Measurements from ENCODE around the gene NTSR1.

The NTSR1 gene

DNA sequence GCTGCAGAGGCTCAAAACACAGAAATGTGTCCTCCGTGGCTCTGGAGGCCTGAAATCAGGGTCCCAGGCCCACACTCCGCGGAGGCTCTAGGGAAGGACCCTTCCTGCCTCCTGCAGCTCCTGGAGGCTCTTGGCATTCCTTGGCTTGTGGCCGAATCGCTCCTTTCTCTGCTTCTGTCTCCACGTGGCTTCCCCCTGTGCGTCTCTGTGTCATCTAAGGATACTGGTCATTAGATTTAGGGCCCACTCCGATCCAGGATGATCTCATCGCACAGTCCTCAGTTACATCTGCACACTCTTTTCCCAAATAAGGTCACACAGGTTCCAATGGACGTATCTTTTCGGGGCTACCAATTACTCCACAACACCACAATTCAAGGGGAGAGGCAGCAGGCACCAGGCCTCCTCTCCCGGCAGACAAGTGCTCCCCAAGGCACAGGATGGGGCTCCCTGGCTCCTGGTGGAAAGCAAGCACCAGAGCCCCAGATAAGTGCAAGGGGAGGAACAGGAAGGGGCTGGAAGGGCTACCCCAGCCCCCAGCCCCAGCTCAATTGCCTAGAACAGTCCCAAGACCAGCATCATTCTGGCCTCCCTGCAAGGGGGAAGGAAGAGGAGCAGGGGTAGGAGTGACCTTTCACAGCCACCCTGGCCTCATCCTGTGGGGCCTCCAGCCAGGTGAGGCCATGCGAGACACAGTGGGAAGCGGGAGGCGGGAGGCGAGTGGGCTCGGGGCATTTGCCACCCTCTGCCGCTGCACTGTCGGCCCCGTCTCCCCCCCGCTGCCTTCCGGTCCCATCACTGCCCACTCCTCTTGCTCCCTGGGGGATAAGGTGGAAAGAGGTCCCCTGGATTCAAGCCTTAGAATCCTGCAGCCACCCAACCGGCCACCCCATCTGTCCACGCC is 16.3 kb downstream of the NTSR1 start:
- no peak for DNase-seq (ENCODE audit: low read depth in 1 of 2, low spot score in 1 of 2)

DNA sequence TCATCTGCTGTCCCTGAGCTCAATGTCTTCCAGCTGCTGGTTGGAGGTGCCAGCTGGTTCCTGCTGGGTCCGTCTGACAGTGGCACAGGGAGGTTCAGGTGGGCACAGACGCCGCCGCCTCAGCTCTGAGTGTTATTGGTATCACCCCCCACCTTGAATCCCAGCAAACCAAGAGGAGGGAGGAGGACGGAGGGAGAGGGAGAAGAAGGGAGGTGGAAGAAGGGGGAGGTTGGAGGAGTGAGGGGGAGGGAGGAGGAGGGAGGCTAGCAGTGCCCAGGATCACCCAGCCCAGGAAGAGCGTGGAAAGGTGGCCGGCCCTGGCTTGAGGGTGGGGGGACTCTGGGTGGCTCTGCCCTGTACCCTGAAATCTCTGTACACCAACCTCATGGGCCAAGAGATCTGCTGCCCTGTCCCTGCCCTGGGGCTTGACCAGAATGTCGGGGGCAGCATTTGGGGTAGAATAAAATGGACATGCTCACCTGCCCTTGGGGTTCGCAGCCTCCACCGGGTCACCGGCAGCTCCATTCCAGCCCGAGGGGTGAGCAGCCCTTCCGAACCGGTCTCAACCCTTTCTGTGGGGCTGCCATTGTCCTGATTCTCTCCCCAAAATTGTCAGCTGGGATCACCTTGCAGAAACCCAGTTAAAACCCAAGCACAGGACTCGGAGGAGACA is 17.1 kb downstream of the NTSR1 start:
- DNase-seq (ENCODE audit: low read depth in 1 of 2, low spot score in 1 of 2), result no peak

DNA sequence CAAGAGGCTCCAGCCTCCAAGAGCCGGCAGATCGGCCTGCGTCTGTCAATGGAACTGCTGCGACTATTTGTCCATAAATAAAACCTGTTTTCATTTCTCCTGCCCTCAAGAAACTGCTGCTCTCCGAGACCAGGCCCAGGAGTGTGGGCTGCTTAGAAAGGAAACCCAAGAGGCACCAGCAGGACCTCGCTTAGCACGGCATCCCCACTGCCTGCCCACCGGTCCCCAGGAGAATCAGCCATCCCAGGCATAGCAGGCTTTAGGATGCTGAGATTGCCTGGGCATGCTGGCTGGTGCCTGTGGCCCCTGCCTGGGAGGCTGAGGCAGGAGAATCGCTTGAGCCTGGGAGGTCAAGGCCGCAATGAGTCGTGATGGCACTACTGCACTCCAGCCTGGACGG is 17.6 kb downstream of the NTSR1 start:
- no peak for DNase-seq (ENCODE audit: low read depth in 1 of 2, low spot score in 1 of 2)

DNA sequence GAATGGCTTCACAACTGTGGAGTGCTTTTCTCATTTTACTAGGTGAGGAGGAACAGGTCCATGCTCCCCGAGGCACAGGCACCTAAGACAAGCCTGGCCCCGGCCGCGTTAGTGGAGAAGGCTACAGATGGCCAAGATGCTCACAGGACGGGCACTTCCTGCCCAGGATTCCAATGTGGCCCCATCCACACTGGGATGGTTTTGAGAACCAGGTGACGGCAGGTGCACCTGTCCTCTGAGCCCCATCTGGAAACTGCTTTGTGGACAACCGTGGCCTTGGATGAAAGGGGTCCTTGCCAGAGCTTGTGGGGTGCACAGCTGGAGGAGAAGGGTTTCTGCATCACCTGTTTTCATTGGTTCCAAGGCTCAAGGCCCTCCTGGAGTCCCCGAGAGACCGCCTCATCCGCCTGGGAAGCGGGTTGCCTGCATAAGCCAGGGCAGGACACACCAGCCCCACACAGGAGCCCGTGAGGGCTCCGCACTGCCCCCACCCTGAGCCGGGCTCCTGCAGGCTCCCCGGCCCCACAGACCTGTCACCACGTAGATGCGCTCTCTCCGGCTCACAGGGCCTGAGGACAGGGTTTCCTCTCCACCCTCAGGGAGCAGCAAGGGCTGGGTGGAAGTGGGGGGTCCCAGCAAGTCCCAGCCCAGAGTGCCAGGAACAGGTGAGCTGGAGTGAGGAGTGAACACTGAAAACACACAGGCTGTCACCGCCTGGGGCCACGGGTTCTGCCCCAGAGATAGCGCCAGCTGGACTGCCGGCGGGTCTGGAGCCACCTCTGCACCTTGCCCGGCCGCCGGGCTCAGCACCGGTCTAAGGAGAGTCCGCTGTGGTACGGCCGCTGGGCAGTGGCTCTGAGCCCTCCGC is 18.3 kb downstream of the NTSR1 start:
- no peak for DNase-seq (ENCODE audit: low read depth in 1 of 2, low spot score in 1 of 2)

DNA sequence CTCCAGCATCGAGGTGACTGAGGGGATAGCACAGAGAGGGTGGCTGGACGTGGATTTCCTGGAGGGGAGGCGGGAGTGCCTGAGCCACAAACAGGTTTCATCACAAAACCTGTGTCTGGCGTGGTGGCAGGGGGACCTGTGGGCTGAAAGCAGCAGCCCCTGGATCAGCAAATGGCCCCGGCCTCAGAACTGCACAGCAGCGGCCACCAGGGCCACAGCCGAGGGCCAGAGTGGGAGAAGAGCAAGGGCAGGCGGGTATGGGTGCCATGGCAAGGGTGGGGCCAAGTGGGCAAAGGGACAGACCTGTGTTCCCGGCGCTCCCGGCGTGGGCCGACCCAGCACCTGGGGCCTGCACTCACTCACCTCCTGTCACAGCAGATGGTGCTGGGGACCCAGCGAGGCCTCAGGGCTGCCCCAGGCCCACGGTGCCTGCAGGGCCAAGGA is 19.0 kb downstream of the NTSR1 start:
- no peak for DNase-seq (ENCODE audit: low read depth in 1 of 2, low spot score in 1 of 2)

DNA sequence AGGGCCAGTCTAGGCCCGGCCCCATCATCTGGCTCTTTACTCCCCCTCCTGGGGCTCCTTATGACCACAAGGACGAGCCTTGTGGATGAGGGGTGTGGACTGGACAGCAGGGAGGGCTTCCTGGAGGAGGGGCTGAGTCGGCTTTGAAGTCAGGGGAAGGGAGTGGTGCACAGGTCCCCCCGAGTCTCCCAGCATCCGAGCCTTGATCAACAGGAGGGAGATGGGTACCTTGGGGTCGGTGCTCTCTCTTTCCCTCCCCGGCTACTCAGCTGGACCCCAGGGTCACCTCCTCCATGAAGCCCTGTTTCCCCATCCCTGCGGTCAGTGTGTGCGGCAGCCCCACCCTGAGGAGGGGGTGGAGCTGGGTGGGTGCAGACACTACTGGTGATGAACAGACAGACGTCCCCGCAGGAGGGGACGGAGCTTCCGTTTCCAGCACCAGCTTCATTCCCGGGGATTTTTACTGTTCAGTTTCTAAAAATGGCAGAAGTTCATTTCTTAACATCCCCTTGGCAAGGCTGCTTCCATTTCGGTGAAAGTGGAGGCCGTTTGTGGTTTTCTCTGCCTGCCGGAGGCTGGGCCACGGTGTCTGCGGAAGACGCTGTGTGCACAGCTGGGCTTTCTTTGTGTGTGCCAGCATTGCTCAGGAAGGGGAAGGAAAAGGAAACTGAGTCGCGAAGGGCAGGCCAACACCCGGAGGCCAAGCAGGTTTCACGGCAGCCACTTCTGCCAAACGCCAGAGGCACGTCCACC is 19.6 kb downstream of the NTSR1 start:
- no peak for DNase-seq (ENCODE audit: low read depth in 1 of 2, low spot score in 1 of 2)

DNA sequence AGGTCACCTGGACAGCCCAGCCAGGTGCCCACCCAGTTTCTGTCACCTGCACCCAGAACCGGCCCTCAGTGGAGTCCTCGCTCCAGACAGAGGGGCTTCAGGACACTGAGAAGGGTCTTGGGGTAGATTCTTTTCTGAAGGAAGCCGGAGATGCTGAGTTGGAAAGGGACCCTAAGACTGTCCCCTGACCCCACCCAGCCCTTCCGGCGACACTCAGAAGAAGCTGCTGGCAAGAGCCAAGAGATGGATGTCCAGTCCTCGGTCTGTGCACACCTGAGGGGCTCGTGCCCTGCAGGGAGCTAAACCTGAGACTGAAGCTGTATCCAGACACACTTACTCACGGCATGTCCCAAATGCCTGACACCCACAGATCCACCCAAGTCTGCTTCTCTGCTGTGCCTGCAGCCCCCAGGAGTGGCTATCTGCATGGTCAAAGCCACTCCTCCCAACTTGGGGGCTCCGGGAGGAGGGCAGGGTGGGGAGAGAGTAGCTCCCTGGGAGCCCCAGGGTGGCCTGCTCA is 20.2 kb downstream of the NTSR1 start:
- DNase-seq (ENCODE audit: low read depth in 1 of 2, low spot score in 1 of 2), result no peak

DNA sequence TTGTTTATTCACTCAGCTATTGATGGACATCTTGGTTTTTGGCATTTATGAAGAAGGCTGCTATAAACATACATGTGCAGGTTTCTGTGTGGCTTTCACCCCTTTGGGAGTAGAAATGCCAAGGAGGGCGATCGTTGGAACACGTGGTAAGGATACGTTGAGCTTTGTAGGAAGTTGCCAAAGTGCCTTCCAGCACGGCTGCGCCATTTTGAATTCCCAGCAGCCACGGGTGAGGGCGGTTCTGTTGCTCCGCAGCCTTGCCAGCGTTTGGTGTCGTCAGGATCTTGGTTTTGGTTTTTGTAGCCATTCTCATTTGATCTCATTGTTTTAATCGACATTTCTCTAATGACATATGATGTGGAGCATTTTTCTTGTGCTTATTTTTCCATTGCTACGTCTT is 21.8 kb downstream of the NTSR1 start:
- no peak for DNase-seq (ENCODE audit: low read depth in 1 of 2, low spot score in 1 of 2)

DNA sequence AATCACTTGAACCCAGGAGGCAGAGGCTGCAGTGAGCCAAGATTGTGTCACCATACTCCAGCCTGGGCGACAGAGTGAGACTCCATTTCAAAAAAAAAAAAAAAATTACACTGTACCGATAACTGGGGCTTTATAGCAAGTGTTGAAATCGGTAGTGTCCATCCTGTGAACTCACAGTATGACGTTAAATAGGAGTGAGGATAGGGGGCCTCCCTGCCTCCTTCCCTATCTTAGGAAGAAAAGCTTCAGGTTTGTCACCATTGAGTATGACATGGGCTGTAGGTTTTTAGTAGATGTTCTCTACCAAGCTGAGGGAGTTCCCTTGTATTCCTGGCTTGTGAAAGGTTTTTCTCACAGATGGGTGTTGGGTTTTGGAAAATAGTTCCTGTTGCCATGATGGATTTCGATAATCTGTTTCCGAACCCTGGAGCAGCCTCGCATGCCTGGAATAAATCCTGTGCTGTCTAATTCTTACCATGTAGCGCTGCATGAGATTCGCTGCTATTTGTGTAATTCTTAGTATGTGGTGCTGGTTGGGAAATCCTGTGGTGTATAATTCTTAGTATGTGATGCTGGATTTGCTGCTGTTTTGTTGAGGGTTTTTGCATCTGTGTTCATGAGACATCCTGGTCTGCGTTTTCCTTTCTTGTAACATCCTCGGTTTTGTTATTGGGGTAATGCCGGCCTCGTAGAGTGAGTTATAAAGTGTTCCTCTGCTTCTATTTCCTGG is 23.6 kb downstream of the NTSR1 start:
- no peak for DNase-seq (ENCODE audit: low read depth in 1 of 2, low spot score in 1 of 2)

DNA sequence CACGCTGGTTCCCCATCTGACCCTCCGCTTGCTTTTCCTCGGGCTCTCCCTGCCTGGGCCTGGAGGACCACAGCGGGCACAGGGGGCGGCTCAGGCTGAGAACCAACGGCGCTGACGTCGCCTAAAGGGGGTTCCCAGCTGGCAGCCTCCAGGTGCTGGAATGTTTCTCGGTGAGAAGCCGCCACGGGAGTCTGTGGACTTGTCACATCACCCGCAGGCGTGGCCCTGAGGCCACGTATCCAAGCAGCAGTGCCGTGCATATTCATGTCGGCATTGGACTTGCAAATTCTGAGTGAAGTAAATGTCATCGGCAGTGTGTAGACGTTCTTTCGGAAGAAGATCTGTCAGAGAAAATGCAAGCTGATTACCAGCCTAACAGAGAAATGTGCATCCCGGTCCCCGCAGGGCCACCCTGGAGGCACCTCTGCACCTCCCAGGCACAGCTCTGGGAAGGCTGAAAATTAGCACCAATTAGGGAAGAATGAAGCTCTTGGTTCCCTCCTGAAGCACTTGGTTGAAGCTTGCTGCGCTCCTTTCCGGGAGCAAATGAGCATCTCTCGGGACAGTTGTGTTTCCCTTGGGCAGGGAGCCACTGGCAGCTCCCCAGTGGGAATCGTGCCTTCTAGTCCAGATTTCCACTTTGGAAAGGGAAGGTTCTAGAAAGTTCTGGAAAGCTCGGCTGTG is 24.3 kb downstream of the NTSR1 start:
- no peak for DNase-seq (ENCODE audit: low read depth in 1 of 2, low spot score in 1 of 2)

DNA sequence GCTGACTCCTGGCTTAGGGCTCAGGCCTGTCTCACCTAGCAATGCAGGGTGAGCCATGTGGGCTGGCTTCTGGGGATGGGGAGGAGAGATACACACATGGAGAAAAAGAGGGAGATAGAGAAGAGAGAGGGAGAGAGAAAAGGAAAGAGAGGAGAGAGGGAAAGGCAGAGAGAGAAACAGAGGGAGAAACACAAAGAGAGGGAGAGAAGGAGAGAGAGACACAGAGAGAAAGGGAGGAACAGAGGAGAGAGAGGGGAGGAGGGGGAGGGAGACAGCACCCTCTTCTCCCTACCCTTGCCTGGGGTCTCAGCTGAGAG is 24.8 kb downstream of the NTSR1 start:
- no peak for DNase-seq (ENCODE audit: low read depth in 1 of 2, low spot score in 1 of 2)

DNA sequence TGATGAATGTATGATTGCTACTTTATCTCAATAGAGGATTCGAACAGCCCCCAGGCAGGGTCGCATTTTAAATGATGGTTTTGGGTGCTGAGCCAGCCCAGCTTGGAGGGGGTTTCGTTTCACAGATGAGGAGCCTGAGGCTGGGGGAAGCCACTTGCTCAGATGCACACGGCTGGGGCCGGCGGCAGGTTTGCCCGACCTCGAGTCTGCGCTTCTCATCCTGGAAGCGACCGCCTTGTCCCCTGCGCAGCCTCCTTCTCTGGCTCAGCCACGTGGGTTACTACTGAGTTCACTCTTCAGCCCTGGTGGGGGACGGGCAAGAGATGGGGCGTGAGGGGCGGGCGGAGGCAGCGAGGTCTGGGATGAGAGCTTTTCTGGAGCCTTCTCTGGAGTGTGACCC is 25.3 kb downstream of the NTSR1 start:
- no peak for DNase-seq (ENCODE audit: low read depth in 1 of 2, low spot score in 1 of 2)

DNA sequence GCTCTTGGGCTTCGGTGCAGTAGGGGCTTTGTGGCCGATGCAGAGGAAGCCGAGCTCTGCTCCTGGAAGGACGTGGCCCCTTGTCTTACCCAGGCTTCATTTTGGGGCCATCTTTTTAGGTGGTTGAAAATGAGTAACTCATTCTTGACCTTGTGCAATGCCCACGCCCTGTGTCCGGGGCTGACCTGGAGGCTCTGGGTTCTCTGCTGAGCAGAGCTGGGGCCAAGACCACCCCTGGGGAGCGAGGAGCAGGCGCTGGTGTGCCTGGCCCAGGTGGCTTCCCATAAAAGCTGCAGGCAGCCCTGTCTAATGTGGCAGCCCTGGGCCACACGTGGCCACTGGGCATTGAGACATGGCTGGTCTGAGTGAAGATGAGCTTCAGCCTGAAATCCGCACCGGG is 25.7 kb downstream of the NTSR1 start:
- no peak for DNase-seq (ENCODE audit: low read depth in 1 of 2, low spot score in 1 of 2)

DNA sequence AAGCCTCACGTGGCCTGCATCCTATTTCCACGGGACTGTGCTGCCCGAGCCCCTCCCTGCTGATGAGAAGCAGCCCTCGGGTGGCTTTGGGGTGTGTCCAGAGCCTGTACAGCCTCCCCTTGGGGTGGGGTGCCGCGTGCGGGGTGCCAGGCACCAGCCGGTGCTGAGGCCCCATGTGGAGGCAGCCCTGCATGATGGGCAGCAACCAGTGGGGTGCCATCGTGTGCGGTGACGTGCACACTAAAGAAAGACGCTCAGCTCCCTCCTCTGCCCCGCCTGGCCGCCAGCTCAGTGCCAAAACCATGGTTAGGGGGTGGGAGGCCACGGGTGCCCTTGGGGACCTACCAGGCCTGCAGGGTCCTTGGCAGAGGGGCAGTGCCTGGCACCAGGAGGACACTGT is 26.2 kb downstream of the NTSR1 start:
- DNase-seq (ENCODE audit: low read depth in 1 of 2, low spot score in 1 of 2), result no peak

DNA sequence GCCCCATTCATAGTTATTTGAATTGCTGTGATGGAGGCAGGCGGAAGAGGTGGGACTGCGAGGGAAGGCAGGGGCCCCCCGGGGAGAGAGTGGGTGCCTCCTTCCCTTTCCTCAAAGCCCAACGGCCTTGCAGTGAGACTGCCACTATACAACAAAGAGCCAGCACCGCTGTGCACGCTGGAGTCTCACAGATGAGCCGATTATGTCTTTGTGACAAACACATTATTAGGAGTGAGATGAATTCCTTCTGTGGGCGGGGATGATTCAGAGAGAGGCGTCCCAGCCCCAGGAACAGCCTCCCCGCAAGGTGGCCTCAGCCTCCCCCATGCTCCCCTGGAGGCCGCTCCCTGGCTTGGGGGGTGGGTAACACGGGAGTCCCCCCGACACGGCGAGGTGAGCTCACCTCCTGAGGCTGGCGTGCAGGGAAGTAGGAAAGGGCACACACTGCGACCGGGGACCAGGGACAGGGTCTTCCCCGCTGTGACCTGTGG is 26.7 kb downstream of the NTSR1 start:
- no peak for DNase-seq (ENCODE audit: low read depth in 1 of 2, low spot score in 1 of 2)

DNA sequence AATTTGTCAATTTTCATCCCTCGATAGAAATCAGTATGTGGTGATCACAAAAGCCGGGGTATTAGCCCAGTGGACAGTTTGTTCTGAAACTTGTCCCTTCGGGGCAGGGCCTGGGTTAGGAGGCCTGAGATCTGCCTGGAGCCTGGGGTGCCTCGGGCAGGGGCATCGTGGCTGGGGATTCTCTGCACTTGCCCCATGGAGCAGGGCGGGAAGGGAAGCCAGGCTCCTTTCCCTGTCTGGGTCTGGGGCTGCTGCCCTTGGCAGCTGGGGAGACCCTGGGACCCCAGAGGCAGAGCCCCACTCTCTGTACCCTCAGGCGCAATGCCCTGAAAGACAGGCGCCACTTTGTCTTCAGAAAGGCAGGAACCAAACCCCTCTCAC is 27.4 kb downstream of the NTSR1 start:
- no peak for DNase-seq (ENCODE audit: low read depth in 1 of 2, low spot score in 1 of 2)

DNA sequence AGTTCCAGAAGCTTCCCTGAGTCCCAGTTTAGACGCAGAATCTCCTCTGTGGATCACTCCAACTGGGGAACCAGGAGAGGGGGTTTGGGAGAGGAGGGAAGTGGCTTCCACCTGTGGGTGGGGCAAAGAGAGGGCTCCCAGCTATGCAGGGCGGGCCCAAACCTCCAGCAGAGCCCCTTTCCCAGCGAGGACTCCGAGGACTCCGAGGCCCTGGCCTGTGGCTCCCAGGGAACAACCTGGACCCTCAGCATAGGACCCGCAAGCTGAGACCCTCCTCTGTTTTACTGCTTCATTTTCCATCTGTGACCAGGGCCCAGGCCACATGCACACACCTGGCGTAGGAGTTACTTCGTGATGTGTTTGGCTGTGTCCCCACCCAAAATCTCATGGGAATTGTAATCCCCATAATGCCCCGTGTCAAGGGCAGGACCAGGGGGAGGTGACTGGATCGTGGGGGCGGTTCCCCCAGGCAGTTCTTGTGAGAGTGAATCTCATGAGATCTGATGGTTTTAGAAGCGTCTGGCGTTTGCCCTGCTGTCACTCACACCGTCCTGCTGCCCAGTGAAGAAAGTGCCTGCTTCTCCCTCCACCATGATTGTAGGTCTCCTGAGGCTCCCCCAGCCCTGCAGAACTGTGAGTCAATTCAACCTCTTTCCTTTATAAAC is 27.9 kb downstream of the NTSR1 start:
- no peak for DNase-seq (ENCODE audit: low read depth in 1 of 2, low spot score in 1 of 2)

DNA sequence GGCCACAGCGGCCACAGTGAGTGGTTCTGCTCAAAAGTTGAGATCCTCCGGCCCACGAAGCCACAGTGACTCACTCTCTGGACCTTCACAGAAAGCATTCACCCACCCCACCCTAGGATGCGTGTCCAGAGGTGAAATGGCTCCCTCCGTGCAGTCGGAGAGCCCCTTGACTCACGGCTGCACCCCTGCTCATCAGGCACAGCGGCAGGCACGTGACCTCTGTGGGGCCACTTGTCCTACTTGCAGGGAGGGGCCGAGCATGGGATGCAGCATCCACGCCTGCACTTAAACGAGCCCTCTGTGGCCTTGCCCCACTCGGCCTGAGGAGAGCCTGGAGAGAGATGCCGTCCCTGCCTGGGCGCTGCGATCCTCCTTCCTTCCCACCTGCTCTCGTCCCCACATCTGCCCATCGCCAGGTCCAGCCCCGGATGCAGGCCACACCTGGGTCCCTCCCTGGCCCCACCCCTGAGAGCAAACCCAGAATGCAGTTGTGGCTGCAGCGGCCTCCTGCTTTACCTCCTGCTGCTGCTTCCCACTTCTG is 28.7 kb downstream of the NTSR1 start:
- no peak for DNase-seq (ENCODE audit: low read depth in 1 of 2, low spot score in 1 of 2)
